Liver (tissue), 9 donors: ENCODE data around the gene POMT1. TPM values are rescaled to one million over a fixed set of nuclear protein-coding genes. Genes with fewer than 3 reads are reported as not detected.

Source experiments
- DNase-seq: peaks from one replicate; pipeline ENCODE4 v3.0.0-alpha.2; 2017; ENCODE audit warnings: low spot score
- H3K27ac ChIP-seq, 2 donors: one replicate each; pipeline ENCODE4 v1.7.0; 2013; ENCODE audit warnings: inconsistent platforms in 2 of 2, low read length in 2 of 2, control low read depth in 1 of 2, low read depth in 1 of 2, mild to moderate bottlenecking in 1 of 2
- H3K27me3 ChIP-seq, 4 donors: one replicate each; pipeline versions ENCODE4 v1.6.1 to v1.7.0; 2013; ENCODE audit warnings: low read length in 3 of 4, inconsistent platforms in 1 of 4, mild to moderate bottlenecking in 1 of 4, moderate library complexity in 1 of 4; ENCODE audit not compliant: control insufficient read depth in 4 of 4, insufficient read depth in 4 of 4
- H3K36me3 ChIP-seq, 4 donors: one replicate each; pipeline versions ENCODE4 v1.6.1 to v1.7.0; 2013; ENCODE audit warnings: low read length in 3 of 4, mild to moderate bottlenecking in 3 of 4, low read depth in 1 of 4, moderate library complexity in 1 of 4; ENCODE audit not compliant: control insufficient read depth in 4 of 4, insufficient read depth in 3 of 4
- H3K4me1 ChIP-seq, 4 donors: one replicate each; pipeline versions ENCODE4 v1.6.1 to v1.7.0; 2013; ENCODE audit warnings: low read length in 3 of 4, mild to moderate bottlenecking in 3 of 4, moderate library complexity in 1 of 4; ENCODE audit not compliant: control insufficient read depth in 4 of 4, insufficient read depth in 4 of 4
- H3K4me3 ChIP-seq, 3 donors: one replicate each; pipeline versions ENCODE4 v1.6.1 to v1.7.0; 2013; ENCODE audit warnings: low read length in 3 of 3, control low read depth in 1 of 3, low read depth in 1 of 3, mild to moderate bottlenecking in 1 of 3
- H3K9ac ChIP-seq, 2 donors: one replicate each; pipeline ENCODE4 v1.7.0; 2013; ENCODE audit warnings: low read length in 2 of 2, mild to moderate bottlenecking in 2 of 2, moderate library complexity in 2 of 2, control low read depth in 1 of 2, low read depth in 1 of 2
- H3K9me3 ChIP-seq, 4 donors: one replicate each; pipeline versions ENCODE4 v1.6.1 to v1.7.0; 2013; ENCODE audit warnings: low read length in 3 of 4; ENCODE audit not compliant: control insufficient read depth in 4 of 4
- EGR1 ChIP-seq, 2 donors: IDR thresholded peaks; 2 replicates each; pipeline ENCODE4 v1.6.1; 2016 to 2018; ENCODE audit warnings: antibody characterized with exemption in 2 of 2, low read depth in 2 of 2
- FOXA1 ChIP-seq: IDR thresholded peaks from 2 replicates; pipeline ENCODE4 v1.6.1; 2016; ENCODE audit warnings: antibody characterized with exemption
- FOXA2 ChIP-seq: IDR thresholded peaks from 2 replicates; pipeline ENCODE4 v1.6.1; 2016; ENCODE audit warnings: antibody characterized with exemption
- GABPA ChIP-seq, 2 donors: IDR thresholded peaks in 1 of 2; conservative IDR thresholded peaks in 1 of 2; 2 replicates each; pipeline ENCODE4 v1.6.1; 2016; ENCODE audit warnings: antibody characterized with exemption in 2 of 2, mild to moderate bottlenecking in 1 of 2, moderate library complexity in 1 of 2
- HNF4A ChIP-seq, 2 donors: conservative IDR thresholded peaks; 2 replicates each; pipeline ENCODE4 v1.6.1; 2016; ENCODE audit warnings: antibody characterized with exemption in 2 of 2, mild to moderate bottlenecking in 2 of 2
- HNF4G ChIP-seq: IDR thresholded peaks from 2 replicates; pipeline ENCODE4 v1.6.1; 2016; ENCODE audit warnings: antibody characterized with exemption
- JUND ChIP-seq, 2 donors: IDR thresholded peaks; 2 replicates each; pipeline ENCODE4 v1.6.1; 2016; ENCODE audit warnings: antibody characterized with exemption in 2 of 2
- NR2F2 ChIP-seq: IDR thresholded peaks from 2 replicates; pipeline ENCODE4 v1.6.1; 2016; ENCODE audit warnings: antibody characterized with exemption
- RAD21 ChIP-seq, 2 donors: IDR thresholded peaks; 2 replicates each; pipeline ENCODE4 v1.6.1; 2016; ENCODE audit warnings: antibody characterized with exemption in 2 of 2, mild to moderate bottlenecking in 2 of 2
- RXRA ChIP-seq, 2 donors: IDR thresholded peaks; 2 replicates each; pipeline ENCODE4 v1.6.1; 2017 to 2018; ENCODE audit warnings: antibody characterized with exemption in 2 of 2, mild to moderate bottlenecking in 1 of 2
- SP1 ChIP-seq: IDR thresholded peaks from 2 replicates; pipeline ENCODE4 v1.6.1; 2018; ENCODE audit warnings: antibody characterized with exemption, mild to moderate bottlenecking
- TAF1 ChIP-seq: conservative IDR thresholded peaks from 2 replicates; pipeline ENCODE4 v1.6.1; 2016; ENCODE audit warnings: antibody characterized with exemption, mild to moderate bottlenecking
- YY1 ChIP-seq: IDR thresholded peaks from 2 replicates; pipeline ENCODE4 v1.6.1; 2016; ENCODE audit warnings: antibody characterized with exemption, mild to moderate bottlenecking
- WGBS: extraction: QIAGEN DNeasy Blood & Tissue Kit; methylation state at CpG from one replicate; pipeline ENCODE4 v1.1.7; 2013; 5-methylcytosine and 5-hydroxymethylcytosine counted together
- polyA plus RNA-seq, 2 donors: library from polyadenylated mRNA; stranded (reverse) in 1 of 2; unstranded in 1 of 2; fragments of 200-250 nt in 1 of 2; fragments of >200 nt in 1 of 2; fragmentation: Nextera tagmentation in 1 of 2; extraction: Ambion mirVana in 1 of 2; gene quantifications; one replicate each; pipeline versions ENCODE4 v1.2.1 to v1.2.3, GENCODE V29; 2013 to 2015
- total RNA-seq, 2 donors: library from RNA; depleted of rRNA; stranded (reverse); fragments of >200 nt; gene quantifications; one replicate each; pipeline ENCODE4 v1.2.3, GENCODE V29; 2014
- TF ChIP-seq, protein P1 (sequence below): IDR thresholded peaks from 2 replicates; pipeline ENCODE4 v1.6.1; 2016; ENCODE audit warnings: antibody characterized with exemption
- TF ChIP-seq, protein P2 (sequence below): fragments of 150-350 bp; IDR thresholded peaks from 2 replicates; pipeline ENCODE4 v1.5.1; 2017; ENCODE audit warnings: improper control_type of control experiment, low read depth, low read length; ENCODE audit not compliant: missing input control
- TF ChIP-seq, protein P3 (sequence below): IDR thresholded peaks from 2 replicates; pipeline ENCODE4 v1.6.1; 2016; ENCODE audit warnings: antibody characterized with exemption
- TF ChIP-seq, protein P4 (sequence below): IDR thresholded peaks from 2 replicates; pipeline ENCODE4 v1.6.1; 2016; ENCODE audit warnings: antibody characterized with exemption
- TF ChIP-seq, protein P5 (sequence below): IDR thresholded peaks from 2 replicates; pipeline ENCODE4 v1.6.1; 2016; ENCODE audit warnings: antibody characterized with exemption, mild to moderate bottlenecking
- donor health status: healthy.
- donor health status: healthy.
- donor health status: healthy.
- donor health status: healthy.
- donor health status: healthy.

The POMT1 gene
- total and polyA plus RNA-seq, 4 donors: 11.2 to 14.2 (median 11.6) TPM

DNA sequence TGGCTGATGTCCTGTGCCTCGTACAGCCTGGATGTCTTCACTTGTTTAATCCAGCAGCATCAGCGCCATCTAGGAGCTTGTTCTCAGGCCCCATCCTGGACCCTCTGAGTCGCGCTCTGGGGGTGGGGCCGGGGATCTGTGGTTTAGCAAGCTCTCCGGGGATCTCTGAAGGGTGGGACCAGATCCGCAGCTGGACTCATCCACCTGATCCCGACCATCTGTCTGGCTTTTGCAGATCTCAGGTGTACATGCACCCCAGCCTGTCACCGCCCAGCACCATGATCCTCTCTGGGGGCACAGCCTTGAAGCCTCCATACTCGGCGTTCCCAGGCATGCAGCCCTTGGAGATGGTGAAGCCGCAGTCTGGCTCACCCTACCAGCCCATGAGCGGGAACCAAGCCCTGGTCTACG, 15.1 kb upstream of the POMT1 start:
- DNase-seq: no peak
- Histone ChIP-seq H3K4me1 (no peaks in the 10 kb centered on the region), H3K4me3 (no peak overlapping the region), H3K9ac (no peak overlapping the region), H3K36me3 (peaks cover 56 to 100% (median 83%) of the 10 kb centered on the region in 4 donors), H3K9me3 (no peaks in the 10 kb centered on the region), H3K27me3 (no peaks in the 10 kb centered on the region), H3K27ac (no peak overlapping the region)
- TF ChIP-seq, protein P1, sequence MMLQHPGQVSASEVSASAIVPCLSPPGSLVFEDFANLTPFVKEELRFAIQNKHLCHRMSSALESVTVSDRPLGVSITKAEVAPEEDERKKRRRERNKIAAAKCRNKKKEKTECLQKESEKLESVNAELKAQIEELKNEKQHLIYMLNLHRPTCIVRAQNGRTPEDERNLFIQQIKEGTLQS: no peak
- TF ChIP-seq HNF4A (conservative IDR thresholded peaks at IDR 0.05) (no peak), JUND (IDR thresholded peaks at IDR 0.05) (no peak), FOXA1 (no peak), RXRA (IDR thresholded peaks at IDR 0.05) (no peak), NR2F2 (no peak), FOXA2 (no peak), HNF4G (no peak), YY1 (no peak), TAF1 (no peak), RAD21 (IDR thresholded peaks at IDR 0.05) (no peak), EGR1 (IDR thresholded peaks at IDR 0.05; ENCODE audit: low read depth in 2 of 2) (no peak), SP1 (no peak), GABPA (IDR thresholded peaks at IDR 0.05 in 1 of 2, conservative IDR thresholded peaks at IDR 0.05 in 1 of 2) (no peak)
- TF ChIP-seq, protein P2, sequence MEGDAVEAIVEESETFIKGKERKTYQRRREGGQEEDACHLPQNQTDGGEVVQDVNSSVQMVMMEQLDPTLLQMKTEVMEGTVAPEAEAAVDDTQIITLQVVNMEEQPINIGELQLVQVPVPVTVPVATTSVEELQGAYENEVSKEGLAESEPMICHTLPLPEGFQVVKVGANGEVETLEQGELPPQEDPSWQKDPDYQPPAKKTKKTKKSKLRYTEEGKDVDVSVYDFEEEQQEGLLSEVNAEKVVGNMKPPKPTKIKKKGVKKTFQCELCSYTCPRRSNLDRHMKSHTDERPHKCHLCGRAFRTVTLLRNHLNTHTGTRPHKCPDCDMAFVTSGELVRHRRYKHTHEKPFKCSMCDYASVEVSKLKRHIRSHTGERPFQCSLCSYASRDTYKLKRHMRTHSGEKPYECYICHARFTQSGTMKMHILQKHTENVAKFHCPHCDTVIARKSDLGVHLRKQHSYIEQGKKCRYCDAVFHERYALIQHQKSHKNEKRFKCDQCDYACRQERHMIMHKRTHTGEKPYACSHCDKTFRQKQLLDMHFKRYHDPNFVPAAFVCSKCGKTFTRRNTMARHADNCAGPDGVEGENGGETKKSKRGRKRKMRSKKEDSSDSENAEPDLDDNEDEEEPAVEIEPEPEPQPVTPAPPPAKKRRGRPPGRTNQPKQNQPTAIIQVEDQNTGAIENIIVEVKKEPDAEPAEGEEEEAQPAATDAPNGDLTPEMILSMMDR: no peak
- TF ChIP-seq, protein P3, sequence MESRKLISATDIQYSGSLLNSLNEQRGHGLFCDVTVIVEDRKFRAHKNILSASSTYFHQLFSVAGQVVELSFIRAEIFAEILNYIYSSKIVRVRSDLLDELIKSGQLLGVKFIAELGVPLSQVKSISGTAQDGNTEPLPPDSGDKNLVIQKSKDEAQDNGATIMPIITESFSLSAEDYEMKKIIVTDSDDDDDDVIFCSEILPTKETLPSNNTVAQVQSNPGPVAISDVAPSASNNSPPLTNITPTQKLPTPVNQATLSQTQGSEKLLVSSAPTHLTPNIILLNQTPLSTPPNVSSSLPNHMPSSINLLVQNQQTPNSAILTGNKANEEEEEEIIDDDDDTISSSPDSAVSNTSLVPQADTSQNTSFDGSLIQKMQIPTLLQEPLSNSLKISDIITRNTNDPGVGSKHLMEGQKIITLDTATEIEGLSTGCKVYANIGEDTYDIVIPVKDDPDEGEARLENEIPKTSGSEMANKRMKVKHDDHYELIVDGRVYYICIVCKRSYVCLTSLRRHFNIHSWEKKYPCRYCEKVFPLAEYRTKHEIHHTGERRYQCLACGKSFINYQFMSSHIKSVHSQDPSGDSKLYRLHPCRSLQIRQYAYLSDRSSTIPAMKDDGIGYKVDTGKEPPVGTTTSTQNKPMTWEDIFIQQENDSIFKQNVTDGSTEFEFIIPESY: no peak
- TF ChIP-seq, protein P4, sequence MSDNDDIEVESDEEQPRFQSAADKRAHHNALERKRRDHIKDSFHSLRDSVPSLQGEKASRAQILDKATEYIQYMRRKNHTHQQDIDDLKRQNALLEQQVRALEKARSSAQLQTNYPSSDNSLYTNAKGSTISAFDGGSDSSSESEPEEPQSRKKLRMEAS: no peak
- TF ChIP-seq, protein P5, sequence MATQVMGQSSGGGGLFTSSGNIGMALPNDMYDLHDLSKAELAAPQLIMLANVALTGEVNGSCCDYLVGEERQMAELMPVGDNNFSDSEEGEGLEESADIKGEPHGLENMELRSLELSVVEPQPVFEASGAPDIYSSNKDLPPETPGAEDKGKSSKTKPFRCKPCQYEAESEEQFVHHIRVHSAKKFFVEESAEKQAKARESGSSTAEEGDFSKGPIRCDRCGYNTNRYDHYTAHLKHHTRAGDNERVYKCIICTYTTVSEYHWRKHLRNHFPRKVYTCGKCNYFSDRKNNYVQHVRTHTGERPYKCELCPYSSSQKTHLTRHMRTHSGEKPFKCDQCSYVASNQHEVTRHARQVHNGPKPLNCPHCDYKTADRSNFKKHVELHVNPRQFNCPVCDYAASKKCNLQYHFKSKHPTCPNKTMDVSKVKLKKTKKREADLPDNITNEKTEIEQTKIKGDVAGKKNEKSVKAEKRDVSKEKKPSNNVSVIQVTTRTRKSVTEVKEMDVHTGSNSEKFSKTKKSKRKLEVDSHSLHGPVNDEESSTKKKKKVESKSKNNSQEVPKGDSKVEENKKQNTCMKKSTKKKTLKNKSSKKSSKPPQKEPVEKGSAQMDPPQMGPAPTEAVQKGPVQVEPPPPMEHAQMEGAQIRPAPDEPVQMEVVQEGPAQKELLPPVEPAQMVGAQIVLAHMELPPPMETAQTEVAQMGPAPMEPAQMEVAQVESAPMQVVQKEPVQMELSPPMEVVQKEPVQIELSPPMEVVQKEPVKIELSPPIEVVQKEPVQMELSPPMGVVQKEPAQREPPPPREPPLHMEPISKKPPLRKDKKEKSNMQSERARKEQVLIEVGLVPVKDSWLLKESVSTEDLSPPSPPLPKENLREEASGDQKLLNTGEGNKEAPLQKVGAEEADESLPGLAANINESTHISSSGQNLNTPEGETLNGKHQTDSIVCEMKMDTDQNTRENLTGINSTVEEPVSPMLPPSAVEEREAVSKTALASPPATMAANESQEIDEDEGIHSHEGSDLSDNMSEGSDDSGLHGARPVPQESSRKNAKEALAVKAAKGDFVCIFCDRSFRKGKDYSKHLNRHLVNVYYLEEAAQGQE: no peak
- WGBS: 90% methylated on average over 14 of the region's 14 CpGs
